Endometrium (tissue), 2 donors: ENCODE results near the gene CNIH1.
"Not testable (repeated sequence)": the region's sequence is repeated elsewhere in the genome, so short reads cannot be mapped to it uniquely, and the experiment has no call there.

ENCODE experiments used
- FAIRE-seq: peaks from 2 replicates; lab custom pipeline; 2012; peaks lifted over from hg19 to GRCh38; lab: Jason Lieb, UNC
- donor health status: control.
- donor health status: control.

Gene CNIH1

GRCh38 chr14:54467280-54467679, 26.1 kb upstream of the CNIH1 start:
- FAIRE-seq = no peak

GRCh38 chr14:54465654-54466053, 24.5 kb upstream of the CNIH1 start:
- no peak for FAIRE-seq

- no peak for FAIRE-seq
Observed at GRCh38 chr14:54462048-54462447, 20.9 kb upstream of the CNIH1 start.

- no peak for FAIRE-seq
Observed at GRCh38 chr14:54459106-54459505, 17.9 kb upstream of the CNIH1 start.

GRCh38 chr14:54458536-54458935, 17.4 kb upstream of the CNIH1 start:
- not testable (repeated sequence) for FAIRE-seq

- FAIRE-seq = no peak
Observed at GRCh38 chr14:54457609-54457996, 16.4 kb upstream of the CNIH1 start.

- FAIRE-seq = not testable (repeated sequence)
Observed at GRCh38 chr14:54456820-54457608, 15.8 kb upstream of the CNIH1 start.

- no peak for FAIRE-seq
Observed at GRCh38 chr14:54455363-54455762, 14.2 kb upstream of the CNIH1 start.

GRCh38 chr14:54453990-54454389, 12.8 kb upstream of the CNIH1 start:
- FAIRE-seq = not testable (repeated sequence)

GRCh38 chr14:54453252-54453651, 12.1 kb upstream of the CNIH1 start:
- FAIRE-seq = no peak

- FAIRE-seq = no peak
Observed at GRCh38 chr14:54451961-54452360, 10.8 kb upstream of the CNIH1 start.

- FAIRE-seq = no peak
Observed at GRCh38 chr14:54451121-54451601, 10.0 kb upstream of the CNIH1 start.

- FAIRE-seq = no peak
Observed at GRCh38 chr14:54450535-54450934, 9.4 kb upstream of the CNIH1 start.

GRCh38 chr14:54447231-54447692, 6.1 kb upstream of the CNIH1 start:
- FAIRE-seq = no peak

GRCh38 chr14:54446161-54446693, 5.1 kb upstream of the CNIH1 start:
- FAIRE-seq = no peak

GRCh38 chr14:54444681-54445080, 3.5 kb upstream of the CNIH1 start:
- FAIRE-seq = no peak

- FAIRE-seq = no peak
Observed at GRCh38 chr14:54443981-54444380, 2.8 kb upstream of the CNIH1 start.

- not testable (repeated sequence) for FAIRE-seq
Observed at GRCh38 chr14:54442961-54443360, 1.8 kb upstream of the CNIH1 start.

GRCh38 chr14:54440476-54440872, 700 bp downstream of the CNIH1 start:
- FAIRE-seq = no peak

GRCh38 chr14:54440037-54440436, 1.1 kb downstream of the CNIH1 start:
- FAIRE-seq = no peak

GRCh38 chr14:54438703-54439102, 2.5 kb downstream of the CNIH1 start:
- no peak for FAIRE-seq

- not testable (repeated sequence) for FAIRE-seq
Observed at GRCh38 chr14:54437954-54438353, 3.2 kb downstream of the CNIH1 start.

- FAIRE-seq = no peak
Observed at GRCh38 chr14:54435500-54435981, 5.6 kb downstream of the CNIH1 start.

GRCh38 chr14:54428527-54428926, 12.6 kb downstream of the CNIH1 start:
- FAIRE-seq = no peak
